ENCODE measurements around the gene CTSF. TPM values are rescaled to one million over a fixed set of nuclear protein-coding genes. Genes with fewer than 3 reads are reported as not detected.

The CTSF gene
- total and polyA plus RNA-seq, 2 donors (not counting 1 experiment from before 2014, with no cell fraction given): 16.6 to 20.9 TPM

DNA sequence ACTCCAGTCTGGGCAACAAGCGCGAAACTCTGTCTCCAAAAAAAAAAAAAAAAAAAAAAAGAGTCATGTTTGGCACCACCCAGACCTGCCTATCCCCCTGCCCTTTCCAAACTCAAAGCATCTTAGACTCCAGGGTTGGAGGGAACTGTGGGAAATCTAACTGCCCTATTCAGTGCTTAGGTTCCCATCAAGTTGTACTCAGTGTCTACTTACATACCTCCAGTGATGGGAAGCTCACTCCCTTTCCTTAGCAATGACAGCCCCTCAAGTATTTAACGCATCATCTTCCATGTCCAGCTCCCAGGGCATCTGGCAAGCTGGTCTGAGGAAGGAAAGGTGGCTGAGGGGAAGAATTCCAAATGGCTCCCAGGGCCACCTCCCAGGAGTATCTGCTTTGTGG lies 18.7 kb downstream of the CTSF start:
- ChIA-PET CTCF (no interaction called here), POLR2A (interaction anchor here (0.6 to 1.1 kb wide), 2 partner anchors 128 to 754 kb away, joined by 4 to 5 read pairs; partner anchors contain the start of genes RBM4B and SSH3)
- Histone ChIP-seq H3K27ac (ENCODE audit: low read length in 2 of 2) (no peak overlapping the region), H3K9ac (ENCODE audit: low read length) (no peak overlapping the region), H3K36me3 (replicated peaks in 1 of 2; ENCODE audit: control extremely low read depth in 1 of 2, control insufficient read depth in 1 of 2, extremely low read depth in 1 of 2, insufficient read depth in 2 of 2, low read length in 1 of 2) (no peaks in the 10 kb centered on the region), H3K27me3 (replicated peaks in 1 of 4; ENCODE audit: control extremely low read depth in 1 of 4, control insufficient read depth in 3 of 4, insufficient read depth in 4 of 4, low read length in 3 of 4) (peaks cover 0 to 3% (median 0%) of the 10 kb centered on the region in 4 experiments), H3K9me3 (ENCODE audit: control extremely low read depth in 1 of 3, control insufficient read depth in 2 of 3, insufficient read depth in 1 of 3, low read length in 2 of 3) (no peaks in the 10 kb centered on the region), H3K79me2 (ENCODE audit: control insufficient read depth, insufficient read depth, low read length) (peaks cover 10% of the 10 kb centered on the region), H3K4me3 (ENCODE audit: control extremely low read depth in 1 of 5, extremely low read depth in 1 of 5, insufficient read depth in 1 of 5, low read depth in 2 of 5, low read length in 4 of 5) (no peak overlapping the region), H4K20me1 (ENCODE audit: control insufficient read depth, insufficient read depth, low read length, poor library complexity, severe bottlenecking) (no peaks in the 10 kb centered on the region), H3K4me2 (replicated peaks; ENCODE audit: low read depth, low read length, poor library complexity, severe bottlenecking) (no peak overlapping the region), H2AFZ (ENCODE audit: insufficient read depth, low read depth, low read length, poor library complexity, severe bottlenecking) (no peak overlapping the region), H3K4me1 (ENCODE audit: control insufficient read depth in 2 of 2, insufficient read depth in 2 of 2, low read length in 2 of 2) (peaks cover 12 to 19% of the 10 kb centered on the region in 2 donors)
- H3K27me3 Mint-ChIP-seq: peaks cover 2% of the 10 kb centered on the region
- DNase-seq (no peak), ATAC-seq (ENCODE audit: low read depth) (no peak)
- no CpG with 5 or more reads among the region's 3 CpGs for WGBS (ENCODE audit: insufficient coverage)
- no peak overlapping the region for H3K4me3 Mint-ChIP-seq
- no peaks in the 10 kb centered on the region for H3K9me3 Mint-ChIP-seq (ENCODE audit: insufficient read depth)
- peaks cover 12% of the 10 kb centered on the region for H3K4me1 Mint-ChIP-seq
- H3K27ac Mint-ChIP-seq: no peak overlapping the region
- intact Hi-C loops (cut with micrococcal nuclease): no loop called here
- TF ChIP-seq, protein P1, sequence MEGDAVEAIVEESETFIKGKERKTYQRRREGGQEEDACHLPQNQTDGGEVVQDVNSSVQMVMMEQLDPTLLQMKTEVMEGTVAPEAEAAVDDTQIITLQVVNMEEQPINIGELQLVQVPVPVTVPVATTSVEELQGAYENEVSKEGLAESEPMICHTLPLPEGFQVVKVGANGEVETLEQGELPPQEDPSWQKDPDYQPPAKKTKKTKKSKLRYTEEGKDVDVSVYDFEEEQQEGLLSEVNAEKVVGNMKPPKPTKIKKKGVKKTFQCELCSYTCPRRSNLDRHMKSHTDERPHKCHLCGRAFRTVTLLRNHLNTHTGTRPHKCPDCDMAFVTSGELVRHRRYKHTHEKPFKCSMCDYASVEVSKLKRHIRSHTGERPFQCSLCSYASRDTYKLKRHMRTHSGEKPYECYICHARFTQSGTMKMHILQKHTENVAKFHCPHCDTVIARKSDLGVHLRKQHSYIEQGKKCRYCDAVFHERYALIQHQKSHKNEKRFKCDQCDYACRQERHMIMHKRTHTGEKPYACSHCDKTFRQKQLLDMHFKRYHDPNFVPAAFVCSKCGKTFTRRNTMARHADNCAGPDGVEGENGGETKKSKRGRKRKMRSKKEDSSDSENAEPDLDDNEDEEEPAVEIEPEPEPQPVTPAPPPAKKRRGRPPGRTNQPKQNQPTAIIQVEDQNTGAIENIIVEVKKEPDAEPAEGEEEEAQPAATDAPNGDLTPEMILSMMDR (IDR thresholded peaks at IDR 0.05): no peak

DNA sequence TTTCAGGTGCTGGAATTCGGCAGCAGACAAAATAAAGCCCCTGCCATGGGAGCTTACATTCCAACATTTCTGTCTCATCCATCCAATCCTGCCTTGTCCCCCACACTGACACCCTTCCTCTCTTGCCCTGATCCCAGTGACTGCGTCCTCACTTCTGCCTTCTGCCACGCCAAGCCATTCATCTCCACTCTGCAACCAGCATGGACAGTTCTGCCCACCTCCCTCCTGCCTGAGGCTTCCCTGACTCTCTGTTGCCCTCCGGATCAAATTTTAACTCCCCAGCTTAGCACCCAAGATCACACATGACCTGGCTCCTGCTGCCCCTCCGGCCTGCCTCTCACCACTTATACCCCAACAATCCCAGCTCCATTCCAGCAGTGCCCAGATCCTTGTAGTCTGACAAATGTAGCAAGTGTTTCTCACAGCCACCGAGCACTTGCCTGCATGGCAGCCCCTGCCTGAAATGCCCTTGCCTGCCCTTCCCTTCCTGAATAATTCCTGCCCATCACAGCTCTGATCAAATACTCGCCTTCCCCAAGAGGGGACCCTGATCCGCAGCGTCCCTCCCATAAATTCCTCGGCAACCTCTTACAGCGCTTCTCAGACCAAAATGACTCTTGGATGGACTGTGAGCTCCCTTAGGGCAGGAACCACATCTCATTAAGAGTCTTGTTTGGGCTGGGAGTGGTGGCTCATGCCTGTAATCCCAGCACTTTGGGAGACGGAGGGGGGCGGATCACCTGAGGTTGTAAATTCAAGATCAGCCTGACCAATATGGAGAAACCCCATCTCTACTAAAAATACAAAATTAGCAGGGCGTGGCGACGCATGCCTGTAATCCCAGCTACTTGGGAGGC lies 19.4 kb downstream of the CTSF start:
- H3K79me2 ChIP-seq (ENCODE audit: control insufficient read depth, insufficient read depth, low read length): peaks cover 10% of the 10 kb centered on the region
- peaks cover 17% of the 10 kb centered on the region for H3K4me1 Mint-ChIP-seq
- peaks cover 19 to 26% of the 10 kb centered on the region in 2 donors for H3K4me1 ChIP-seq (ENCODE audit: control insufficient read depth in 2 of 2, insufficient read depth in 2 of 2, low read length in 2 of 2)
- peak overlapping the region; percentile 49 for H3K4me3 Mint-ChIP-seq
- intact Hi-C loops (cut with micrococcal nuclease): no loop called here
- H3K27me3 ChIP-seq (replicated peaks in 1 of 4; ENCODE audit: control extremely low read depth in 1 of 4, control insufficient read depth in 3 of 4, insufficient read depth in 4 of 4, low read length in 3 of 4): no peaks in the 10 kb centered on the region
- DNase-seq (no peak), ATAC-seq (ENCODE audit: low read depth) (no peak)
- no peak overlapping the region for H3K4me3 ChIP-seq (ENCODE audit: control extremely low read depth in 1 of 5, extremely low read depth in 1 of 5, insufficient read depth in 1 of 5, low read depth in 2 of 5, low read length in 4 of 5)
- H3K4me2 ChIP-seq (replicated peaks; ENCODE audit: low read depth, low read length, poor library complexity, severe bottlenecking): no peak overlapping the region
- no peak overlapping the region for H2AFZ ChIP-seq (ENCODE audit: insufficient read depth, low read depth, low read length, poor library complexity, severe bottlenecking)
- H3K9me3 ChIP-seq (ENCODE audit: control extremely low read depth in 1 of 3, control insufficient read depth in 2 of 3, insufficient read depth in 1 of 3, low read length in 2 of 3): no peaks in the 10 kb centered on the region
- H4K20me1 ChIP-seq (ENCODE audit: control insufficient read depth, insufficient read depth, low read length, poor library complexity, severe bottlenecking): no peaks in the 10 kb centered on the region
- TF ChIP-seq EZH2 (IDR thresholded peaks at IDR 0.05; ENCODE audit: borderline replicate concordance, insufficient read depth, low read depth, low read length, poor library complexity, severe bottlenecking): no peak
- TF ChIP-seq, protein P1 (IDR thresholded peaks at IDR 0.05): no peak
- no peak overlapping the region for H3K27ac ChIP-seq (ENCODE audit: low read length in 2 of 2)
- no peaks in the 10 kb centered on the region for H3K9me3 Mint-ChIP-seq (ENCODE audit: insufficient read depth)
- no peak overlapping the region for H3K9ac ChIP-seq (ENCODE audit: low read length)
- ChIA-PET POLR2A (interaction anchor here (0.5 to 1.1 kb wide), 3 partner anchors 21 to 754 kb away, joined by 3 to 5 read pairs (median 4); partner anchors contain the start of genes RBM4B and SSH3), CTCF (no interaction called here)
- 76% methylated on average over 12 of the region's 16 CpGs for WGBS (ENCODE audit: insufficient coverage)
- H3K36me3 ChIP-seq (replicated peaks in 1 of 2; ENCODE audit: control extremely low read depth in 1 of 2, control insufficient read depth in 1 of 2, extremely low read depth in 1 of 2, insufficient read depth in 2 of 2, low read length in 1 of 2): no peaks in the 10 kb centered on the region
- no peak overlapping the region for H3K27ac Mint-ChIP-seq
- no peaks in the 10 kb centered on the region for H3K27me3 Mint-ChIP-seq
